Transverse colon (tissue), 4 donors: Measurements from ENCODE around the gene SFRP2. TPM values are rescaled to one million over a fixed set of nuclear protein-coding genes. Genes with fewer than 3 reads are reported as not detected.
A peak's percentile ranks its signal among the peaks of the same experiment; 100 is the strongest.

ENCODE experiments used
- DNase-seq: peaks from one replicate; pipeline ENCODE4 v3.0.0-alpha.2; 2019
- H3K27ac ChIP-seq, 4 donors: fragments of 200-600 bp; sonication (generic); 2 replicates each; pipeline ENCODE4 v1.5.1; 2016 to 2018; ENCODE audit warnings: inconsistent platforms in 4 of 4
- H3K27me3 ChIP-seq: fragments of 200-600 bp; sonication (generic); 2 replicates; pipeline ENCODE4 v1.5.1; 2017; ENCODE audit warnings: inconsistent platforms
- H3K36me3 ChIP-seq, 4 donors: fragments of 200-600 bp; sonication (generic); 2 replicates each; pipeline ENCODE4 v1.5.1; 2017 to 2019; ENCODE audit warnings: inconsistent platforms in 4 of 4
- H3K4me1 ChIP-seq, 4 donors: fragments of 200-600 bp; sonication (generic); 2 replicates each; pipeline ENCODE4 v1.5.1; 2017 to 2020; ENCODE audit warnings: inconsistent platforms in 4 of 4
- H3K4me3 ChIP-seq, 4 donors: fragments of 200-600 bp; sonication (generic); 1 replicate in 1 of 4; 2 replicates in 3 of 4; pipeline versions ENCODE4 v1.5.1 to v1.6.1; 2017 to 2019; ENCODE audit warnings: inconsistent platforms in 4 of 4
- H3K9me3 ChIP-seq, 2 donors: fragments of 200-600 bp; sonication (generic); 2 replicates each; pipeline ENCODE4 v1.5.1; 2017 to 2019; ENCODE audit warnings: inconsistent platforms in 2 of 2
- EP300 ChIP-seq: sonication (generic); formaldehyde crosslinking; IDR thresholded peaks from one replicate; pipeline ENCODE4 v1.6.1; 2017; ENCODE audit warnings: antibody characterized with exemption, low read depth
- POLR2A ChIP-seq: fragments of 450-650 bp; IDR thresholded peaks from one replicate; pipeline ENCODE4 v1.6.1; 2016; ENCODE audit warnings: antibody characterized with exemption, mild to moderate bottlenecking, moderate library complexity
- POLR2AphosphoS5 ChIP-seq, 3 donors: sonication (generic); formaldehyde crosslinking; IDR thresholded peaks; one replicate each; pipeline ENCODE4 v1.6.1; 2016; ENCODE audit warnings: antibody characterized with exemption in 3 of 3
- WGBS, 2 donors: methylation state at CpG; one replicate each; pipeline ENCODE4 v1.1.5; 2018; ENCODE audit warnings: low coverage in 1 of 2; 5-methylcytosine and 5-hydroxymethylcytosine counted together
- in situ Hi-C, 4 donors: fragments of 200-750 bp; cut with MboI; loops; one replicate each; pipeline versions ENCODE4 v1.15.0 to v1.15.1; 2017; ENCODE audit warnings: low sequenced_read_pairs in 3 of 4, low pct_ligation_motif_present in 1 of 4, low pct_unique_long_range_greater_than_20kb in 1 of 4
- intact Hi-C: fragments of 100-400 bp; cut with DNase I; formaldehyde crosslinking; loops from one replicate; pipeline ENCODE4 v1.15.1; 2023; ENCODE audit warnings: low total_unique reads
- total RNA-seq, 4 donors: library from RNA; depleted of rRNA; stranded (reverse); fragments of >200 nt; gene quantifications; one replicate each; pipeline ENCODE4 v1.1.0, GENCODE V29; 2016
- TF ChIP-seq, protein P1 (sequence below), 5 experiments: fragments of 200-600 bp in 3 of 5; fragments of 450-650 bp in 2 of 5; sonication (generic) in 3 of 5; IDR thresholded peaks; 1 replicate in 2 of 5; 2 replicates in 3 of 5; pipeline ENCODE4 v1.5.1; 2016 to 2017; ENCODE audit warnings: antibody characterized with exemption in 5 of 5, inconsistent platforms in 3 of 5, mild to moderate bottlenecking in 2 of 5, moderate library complexity in 1 of 5

SFRP2 gene
- total RNA-seq, 4 donors from 2014 or later, result 6.4 to 61.7 (median 15.6) TPM

DNA sequence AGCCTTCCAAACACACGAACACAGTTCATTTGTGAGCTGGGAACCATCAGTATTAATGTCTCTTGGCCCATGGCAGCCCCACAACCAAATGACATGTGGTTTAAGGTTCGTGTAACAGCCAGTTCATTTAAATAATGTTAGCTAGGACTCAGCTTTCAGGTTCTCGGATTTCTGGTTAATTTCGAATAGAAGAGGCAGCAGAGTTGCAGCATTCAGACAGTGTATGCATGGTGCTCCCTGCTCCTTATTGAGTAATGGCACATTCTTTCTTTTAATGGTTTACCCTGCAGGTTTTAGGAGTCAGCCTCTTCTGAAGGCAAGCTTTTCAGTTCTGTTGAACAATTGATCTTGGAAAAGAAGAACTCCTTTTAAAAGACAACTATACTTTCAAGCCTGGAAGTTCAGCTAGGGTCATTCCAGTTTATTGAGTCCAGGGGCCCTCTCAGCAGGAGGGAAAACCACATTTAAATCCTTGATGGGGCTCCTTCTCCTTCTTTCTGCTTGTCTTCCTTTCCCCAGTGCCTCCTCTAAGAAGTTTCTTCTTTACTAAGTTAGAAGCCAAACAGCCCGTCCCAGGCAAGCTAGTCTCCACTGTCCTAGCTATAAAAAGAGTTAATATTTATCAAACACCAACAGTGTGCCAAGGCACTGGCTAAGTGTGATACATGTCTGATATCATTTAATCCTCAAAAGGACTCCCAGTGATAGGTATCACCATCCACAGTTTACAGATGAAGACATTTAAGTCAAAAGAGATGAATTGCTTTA is 24.1 kb downstream of the SFRP2 start:
- Histone ChIP-seq H3K4me1 (peaks cover 0 to 6% (median under 1%) of the 10 kb centered on the region in 4 donors), H3K27me3 (peaks cover 17% of the 10 kb centered on the region), H3K4me3 (no peak overlapping the region), H3K27ac (no peak overlapping the region), H3K36me3 (no peaks in the 10 kb centered on the region), H3K9me3 (no peaks in the 10 kb centered on the region)
- TF ChIP-seq POLR2AphosphoS5 (IDR thresholded peaks at IDR 0.05), result no peak
- TF ChIP-seq, protein P1, sequence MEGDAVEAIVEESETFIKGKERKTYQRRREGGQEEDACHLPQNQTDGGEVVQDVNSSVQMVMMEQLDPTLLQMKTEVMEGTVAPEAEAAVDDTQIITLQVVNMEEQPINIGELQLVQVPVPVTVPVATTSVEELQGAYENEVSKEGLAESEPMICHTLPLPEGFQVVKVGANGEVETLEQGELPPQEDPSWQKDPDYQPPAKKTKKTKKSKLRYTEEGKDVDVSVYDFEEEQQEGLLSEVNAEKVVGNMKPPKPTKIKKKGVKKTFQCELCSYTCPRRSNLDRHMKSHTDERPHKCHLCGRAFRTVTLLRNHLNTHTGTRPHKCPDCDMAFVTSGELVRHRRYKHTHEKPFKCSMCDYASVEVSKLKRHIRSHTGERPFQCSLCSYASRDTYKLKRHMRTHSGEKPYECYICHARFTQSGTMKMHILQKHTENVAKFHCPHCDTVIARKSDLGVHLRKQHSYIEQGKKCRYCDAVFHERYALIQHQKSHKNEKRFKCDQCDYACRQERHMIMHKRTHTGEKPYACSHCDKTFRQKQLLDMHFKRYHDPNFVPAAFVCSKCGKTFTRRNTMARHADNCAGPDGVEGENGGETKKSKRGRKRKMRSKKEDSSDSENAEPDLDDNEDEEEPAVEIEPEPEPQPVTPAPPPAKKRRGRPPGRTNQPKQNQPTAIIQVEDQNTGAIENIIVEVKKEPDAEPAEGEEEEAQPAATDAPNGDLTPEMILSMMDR (IDR thresholded peaks at IDR 0.05), result no peak
- no peak for TF ChIP-seq EP300
- no peak for TF ChIP-seq POLR2A
- 29 to 36% methylated on average over 4 to 5 of the region's 5 CpGs for WGBS, 2 donors
- in situ Hi-C loops, result no loop called here
- no peak for DNase-seq
- intact Hi-C loops, result no loop called here

DNA sequence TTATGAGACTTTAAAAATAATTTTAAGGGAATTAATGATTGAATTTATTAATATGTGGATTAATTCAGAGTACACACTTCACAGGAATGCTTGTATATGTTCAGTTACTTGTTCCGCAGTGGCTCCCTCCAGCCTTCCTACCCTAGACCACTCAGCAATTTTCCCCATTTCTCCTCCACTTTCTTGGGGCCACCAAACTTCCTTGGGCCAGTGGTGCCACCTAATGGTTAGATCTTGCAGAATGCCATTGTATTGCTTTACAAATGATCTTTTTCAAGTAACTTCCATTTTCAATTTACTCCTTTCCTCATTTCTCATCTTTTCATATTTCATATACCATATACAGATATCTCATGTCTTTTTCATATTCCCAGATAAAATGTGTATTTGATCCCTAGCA is 25.5 kb downstream of the SFRP2 start:
- in situ Hi-C loops, result no loop called here
- intact Hi-C loops, result no loop called here
- no peak for DNase-seq
- Histone ChIP-seq H3K4me3 (no peak overlapping the region), H3K9me3 (no peaks in the 10 kb centered on the region), H3K4me1 (peaks cover 0 to 8% (median 5%) of the 10 kb centered on the region in 4 donors), H3K27me3 (peaks cover 31% of the 10 kb centered on the region), H3K27ac (no peak overlapping the region), H3K36me3 (no peaks in the 10 kb centered on the region)
- TF ChIP-seq, protein P1 (IDR thresholded peaks at IDR 0.05), result peak in 1 of 5 experiments; percentile 4
- no peak for TF ChIP-seq POLR2A
- WGBS, 2 donors, result 91 to 98% methylated on average over 1 of the region's 1 CpG

DNA sequence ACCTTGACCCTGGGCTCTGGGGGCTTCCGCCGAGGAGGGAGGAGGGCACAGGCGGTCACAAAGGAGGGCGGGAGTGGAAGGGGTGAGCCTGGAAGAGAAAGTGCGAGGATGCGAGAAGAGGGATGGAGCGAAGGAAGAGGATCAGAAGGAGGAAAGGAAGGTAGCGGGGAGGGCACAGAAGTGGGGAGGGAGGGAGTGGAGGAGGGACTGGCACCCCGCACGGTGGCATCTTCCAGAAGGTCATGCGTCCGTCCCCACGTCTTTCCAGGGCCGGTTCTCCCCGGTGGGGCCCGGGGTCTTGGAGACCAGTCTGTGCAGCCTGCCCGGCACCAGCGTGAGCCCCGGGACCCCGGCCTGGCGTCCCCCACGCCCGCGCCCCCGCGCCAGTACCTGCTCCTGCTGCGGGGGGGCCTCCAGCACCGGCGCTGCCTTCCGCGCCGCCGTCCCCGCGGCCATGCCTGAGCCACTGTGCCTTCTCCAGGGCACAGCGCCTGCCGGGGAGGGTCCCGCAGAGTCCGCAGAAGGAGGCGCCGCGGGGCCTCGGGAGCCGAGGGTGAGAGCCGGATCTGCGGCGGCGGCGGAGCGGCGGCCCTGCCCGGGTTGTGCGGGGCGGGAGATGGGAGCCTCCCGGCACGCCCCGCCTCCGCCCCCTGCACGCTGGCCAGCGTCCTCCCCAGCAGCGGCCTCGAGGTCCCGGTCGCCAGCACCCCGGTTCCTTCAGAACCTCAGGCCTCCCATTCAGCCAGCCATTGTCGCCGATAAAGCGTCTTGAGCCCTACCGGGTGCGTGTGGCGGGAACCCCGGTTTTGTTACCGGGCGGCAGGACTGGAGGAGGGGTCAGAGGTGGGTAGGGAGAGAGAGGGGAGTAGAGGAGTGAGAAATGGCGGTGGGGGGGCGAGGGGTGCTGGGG is 29.2 kb downstream of the SFRP2 start, which contains the start of gene RNF175:
TSS of gene RNF175 (minus strand) at position 618 of the 910 bp plus-strand sequence. CDS start at position 456, 162 bp downstream.
- in situ Hi-C loops (loop anchor here in 1 of 4 donors (10.0 kb wide), 1 partner anchor 125 kb away; no protein-coding TSS in a partner anchor), intact Hi-C loops (loop anchor here (10.0 kb wide), 1 partner anchor 415 kb away; the partner anchor contains the start of gene MND1)
- DNase-seq, result no peak
- peaks cover 39% of the 10 kb centered on the region for H3K27me3 ChIP-seq
- WGBS, 2 donors, result 12 to 22% methylated on average over 13 to 62 of the region's 76 CpGs
- peak within 1 kb of the TSS; percentile 23 to 53 (median 34) for H3K4me3 ChIP-seq
- no peak for TF ChIP-seq POLR2AphosphoS5 (IDR thresholded peaks at IDR 0.05)
- no peak for TF ChIP-seq POLR2A
- TF ChIP-seq, protein P1 (IDR thresholded peaks at IDR 0.05), result no peak
- TF ChIP-seq EP300, result no peak
- H3K27ac ChIP-seq, result no peak within 1 kb of the TSS
- no peaks in the 10 kb centered on the region for H3K9me3 ChIP-seq
- peaks cover 0 to 8% (median 4%) of the 10 kb centered on the region in 4 donors for H3K4me1 ChIP-seq
- H3K36me3 ChIP-seq, result no peaks in the 10 kb centered on the region
